Measurements from ENCODE around the gene LGALS7.

DNA sequence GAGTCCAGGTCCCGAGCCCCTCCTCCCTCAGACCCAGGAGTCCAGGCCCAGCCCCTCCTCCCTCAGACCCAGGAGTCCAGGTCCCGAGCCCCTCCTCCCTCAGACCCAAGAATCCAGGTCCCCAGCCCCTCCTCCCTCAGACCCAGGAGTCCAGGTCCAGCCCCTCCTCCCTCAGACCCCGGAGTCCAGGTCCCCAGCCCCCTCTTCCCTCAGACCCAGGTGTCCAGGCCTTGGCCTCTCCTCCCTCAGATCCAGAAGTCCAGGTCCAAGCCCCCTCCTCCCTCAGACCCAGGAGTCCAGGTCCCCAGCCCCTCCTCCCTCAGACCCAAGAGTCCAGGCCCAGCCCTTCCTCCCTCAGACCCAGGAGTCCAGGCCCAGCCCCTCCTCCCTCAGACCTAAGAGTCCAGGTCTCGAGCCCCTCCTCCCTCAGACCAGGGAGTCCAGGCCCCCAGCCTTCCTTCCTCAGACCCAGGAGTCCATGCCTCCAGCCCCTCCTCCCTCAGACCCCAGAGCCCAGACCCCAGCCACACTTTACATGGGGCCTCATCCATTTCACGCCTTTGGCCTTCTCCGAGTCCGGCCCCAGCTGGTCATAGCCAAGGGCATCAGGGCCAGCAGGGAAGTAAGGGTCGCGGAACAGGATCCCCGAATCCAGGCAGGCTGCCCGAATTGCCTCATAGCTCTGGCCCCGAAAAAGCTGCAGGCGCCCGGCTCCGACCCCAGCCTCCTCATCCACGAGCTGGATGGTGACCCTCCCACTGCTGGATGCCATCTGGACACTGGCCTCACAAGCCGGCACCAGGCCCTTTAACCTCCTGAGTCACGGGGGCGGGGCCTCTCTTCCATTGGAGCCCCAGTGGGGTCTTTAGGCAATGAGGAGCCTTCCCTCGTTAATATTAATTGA lies 29.7 kb downstream of the LGALS7 start:
- TF ChIP-seq EZH2phosphoT487 (IDR thresholded peaks at IDR 0.05; ENCODE audit: borderline replicate concordance) (no peak), CTCF (conservative IDR thresholded peaks at IDR 0.05; ENCODE audit: low read length) (no peak)

Measured in Loucy (cell line).